KBM-7 (cell line): ENCODE measurements around the gene C1QL1.

Source experiments
- DNase-seq: peaks from one replicate; pipeline ENCODE4 v3.0.0-alpha.2; 2015
- in situ Hi-C: fragments of 300-500 bp; cut with MboI; formaldehyde crosslinking; loops from 2 replicates; pipeline ENCODE4 v1.14.3; 2020; ENCODE audit warnings: low sequenced_read_pairs, low pct_unique_long_range_greater_than_20kb, mixed read lengths

Gene C1QL1

DNA sequence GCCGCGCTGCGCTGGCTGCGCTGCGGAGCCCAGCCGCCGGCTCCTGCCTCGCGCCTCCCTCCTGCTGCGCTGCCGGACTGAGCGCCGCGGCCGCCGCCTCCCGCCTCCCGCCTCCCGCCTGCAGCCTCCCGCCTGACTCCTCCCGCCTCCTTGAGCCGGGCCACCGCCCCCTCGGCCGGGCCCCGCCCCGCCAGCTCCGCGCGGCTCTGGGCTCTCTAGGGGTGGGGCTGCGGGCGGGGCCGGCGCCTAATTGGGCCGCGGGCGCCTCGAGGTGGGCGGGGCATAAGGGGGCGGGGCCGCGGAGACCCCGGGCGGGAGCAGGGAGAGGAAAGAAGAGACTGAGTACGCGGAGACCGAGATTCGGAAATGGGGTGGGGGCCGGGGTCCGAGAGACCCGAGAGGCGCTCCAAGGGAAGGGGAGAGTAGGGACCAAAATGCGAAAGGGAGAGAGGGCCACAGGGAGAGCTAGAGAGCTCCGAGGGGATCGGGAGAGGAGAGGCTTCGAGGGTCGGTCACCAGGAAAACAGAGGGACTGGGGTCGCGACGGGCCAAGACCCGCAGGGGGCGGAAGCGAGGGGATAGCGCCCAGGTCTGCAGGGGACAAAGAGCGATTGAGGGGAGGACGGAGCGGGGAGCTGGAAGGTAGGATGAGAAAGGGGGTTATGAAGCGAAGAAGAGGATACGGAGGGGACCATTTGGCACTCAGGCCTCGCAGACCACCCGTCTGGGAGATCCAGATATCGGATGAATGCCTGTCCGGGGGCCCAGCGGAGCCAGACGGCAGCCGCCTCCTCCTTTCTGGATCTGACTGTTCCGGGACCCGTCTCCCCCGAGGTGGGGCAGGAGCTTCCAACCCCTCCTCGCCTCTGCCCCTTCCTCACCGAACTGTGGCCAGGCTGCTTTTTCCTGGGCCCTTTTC lies at the start of gene C1QL1:
Gene C1QL1 (minus strand): TSS at position 79 of the 919 bp plus-strand sequence. CDS start 255 bp downstream, outside the sequence.
- DNase-seq: peak; percentile 85
- in situ Hi-C loops: no loop called here

- peak; percentile 48 for DNase-seq
- in situ Hi-C loops: loop anchor here (25.0 kb wide), 1 partner anchor 105 kb away; the partner anchor contains the start of gene GFAP
Measured at GRCh38 chr17:45016823-45017222, 48.7 kb upstream of the C1QL1 start.

DNA sequence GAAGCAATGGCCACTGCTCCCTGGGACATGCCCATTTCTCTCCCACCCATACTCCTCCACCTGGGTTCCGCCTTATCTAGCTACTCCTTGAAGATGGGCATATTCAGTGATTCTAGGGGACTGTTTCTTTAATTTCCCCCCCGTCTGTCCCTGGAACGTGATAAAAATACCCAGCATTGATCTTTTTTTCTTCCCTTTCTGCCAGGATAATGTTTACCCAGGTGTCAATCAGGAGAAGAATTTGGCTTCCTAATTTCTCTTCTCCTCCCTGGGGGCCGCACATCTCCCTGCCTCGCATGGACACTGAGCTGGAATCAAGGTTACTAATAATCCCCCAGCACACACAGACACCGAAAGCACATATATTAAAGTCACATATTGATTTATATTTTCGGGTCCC lies 48.1 kb upstream of the C1QL1 start:
- no peak for DNase-seq
- in situ Hi-C loops: loop anchor here (25.0 kb wide), 1 partner anchor 104 kb away; the partner anchor contains the start of gene GFAP

- in situ Hi-C loops: loop anchor here (25.0 kb wide), 1 partner anchor 101 kb away; the partner anchor contains the start of gene GFAP
- no peak for DNase-seq
Measured at GRCh38 chr17:45013021-45013997, 45.2 kb upstream of the C1QL1 start.

DNA sequence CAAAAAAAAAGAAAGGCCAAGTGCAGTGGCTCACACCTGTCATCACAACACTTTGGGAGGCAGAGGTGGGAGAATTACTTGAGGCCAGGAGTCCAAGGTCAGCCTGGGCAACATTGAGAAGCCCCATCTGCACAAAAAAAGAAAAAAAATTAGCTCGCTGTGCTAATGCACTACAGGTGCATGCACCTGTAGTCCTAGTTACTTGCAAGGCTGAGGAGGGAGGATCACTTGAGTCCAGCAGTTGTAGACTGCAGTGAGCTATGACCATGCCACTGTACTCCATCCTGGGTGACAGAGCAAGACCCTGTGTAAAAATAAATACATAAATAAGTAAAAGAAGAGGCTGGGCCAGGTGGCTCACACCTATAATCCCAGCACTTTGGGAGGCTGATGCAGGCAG lies 43.7 kb upstream of the C1QL1 start:
- in situ Hi-C loops: loop anchor here (25.0 kb wide), 1 partner anchor 99 kb away; the partner anchor contains the start of gene GFAP
- no peak for DNase-seq

DNA sequence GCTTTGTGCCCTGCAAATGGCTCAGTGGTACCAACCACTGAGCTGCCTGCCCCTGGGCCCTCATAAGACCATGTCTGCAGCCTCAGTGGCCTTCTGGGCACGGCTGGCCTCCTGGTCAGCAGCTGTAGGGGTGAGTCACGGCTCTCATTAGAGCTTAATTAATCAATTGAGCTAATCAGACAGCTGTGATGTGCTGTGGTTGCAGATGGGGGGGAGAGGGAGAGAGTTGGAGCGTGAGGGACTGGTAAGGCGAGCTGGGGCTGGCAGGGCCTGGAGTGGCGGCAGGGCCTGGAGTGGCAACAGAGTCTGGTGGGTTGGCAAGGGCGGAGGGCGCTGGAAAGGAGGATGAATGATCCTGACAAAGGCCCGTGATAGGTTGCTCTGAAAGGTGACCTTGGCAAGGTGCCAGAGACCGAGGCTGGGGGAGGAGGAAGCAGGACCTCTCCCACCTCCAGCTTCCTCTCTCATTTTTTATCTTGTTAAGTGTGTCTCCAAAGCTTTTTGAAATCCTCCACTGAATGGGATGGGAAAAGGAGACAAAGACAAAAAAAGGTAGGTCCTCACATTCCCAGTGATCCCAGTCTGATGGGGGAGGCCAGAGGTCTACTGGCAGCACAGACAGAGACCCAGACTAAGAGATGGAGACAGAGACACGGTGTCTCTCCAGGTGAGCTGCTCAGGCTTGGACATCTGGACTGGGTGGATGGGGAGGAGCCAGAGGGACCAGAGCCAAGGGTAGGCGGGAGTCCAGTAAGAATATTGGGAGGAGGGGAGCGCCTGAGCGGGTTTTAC lies 41.8 kb upstream of the C1QL1 start:
- DNase-seq: no peak
- in situ Hi-C loops: loop anchor here (25.0 kb wide), 1 partner anchor 98 kb away; the partner anchor contains the start of gene GFAP

- in situ Hi-C loops: loop anchor here (25.0 kb wide), 1 partner anchor 96 kb away; the partner anchor contains the start of gene GFAP
- no peak for DNase-seq
Measured at GRCh38 chr17:45008216-45008615, 40.1 kb upstream of the C1QL1 start.

GRCh38 chr17:45006927-45007461 lies 38.9 kb upstream of the C1QL1 start:
- in situ Hi-C loops: loop anchor here (25.0 kb wide), 1 partner anchor 95 kb away; the partner anchor contains the start of gene GFAP
- DNase-seq: no peak

DNA sequence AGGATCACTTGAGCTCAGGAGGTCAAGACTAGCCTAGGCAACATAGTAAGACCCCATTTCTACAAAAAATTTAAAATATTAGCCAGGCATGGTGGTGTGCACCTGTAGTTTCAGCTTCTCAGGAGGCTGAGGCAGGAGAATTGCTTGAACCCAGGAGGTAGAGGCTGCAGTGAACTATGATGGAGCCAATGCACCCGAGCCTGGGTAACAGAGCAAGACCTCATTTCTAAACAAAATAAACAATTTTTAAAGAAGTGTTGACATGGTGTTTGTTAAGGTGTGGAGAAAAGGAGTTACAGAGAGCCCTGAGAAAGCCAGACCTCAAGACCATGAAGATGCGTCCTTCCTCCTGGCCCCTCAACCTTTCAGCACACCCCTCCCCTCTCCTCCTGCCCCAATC lies 37.6 kb upstream of the C1QL1 start:
- in situ Hi-C loops: loop anchor here (25.0 kb wide), 1 partner anchor 93 kb away; the partner anchor contains the start of gene GFAP
- DNase-seq: no peak

DNA sequence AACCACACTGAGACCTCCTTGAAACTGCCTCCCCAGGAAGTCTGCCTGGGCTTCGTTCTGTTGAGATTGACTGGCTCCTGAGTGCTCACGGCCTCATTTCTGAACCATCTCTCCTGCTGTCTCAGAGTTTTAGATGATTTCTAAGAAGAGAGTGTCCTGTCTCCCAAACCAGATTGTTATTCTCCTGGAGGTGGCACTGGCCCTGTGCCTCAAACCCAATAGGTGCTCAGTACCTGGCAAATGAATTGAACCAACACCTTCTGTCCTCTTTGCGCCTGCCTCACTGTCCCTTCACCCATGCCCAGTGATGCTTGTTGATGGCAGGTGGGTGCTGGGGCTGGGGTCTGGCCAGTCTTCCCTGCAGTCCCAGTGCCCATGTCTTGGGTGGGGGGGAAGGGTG lies 36.3 kb upstream of the C1QL1 start:
- in situ Hi-C loops: loop anchor here (25.0 kb wide), 1 partner anchor 92 kb away; the partner anchor contains the start of gene GFAP
- no peak for DNase-seq

GRCh38 chr17:45003877-45004276 lies 35.8 kb upstream of the C1QL1 start:
- DNase-seq: no peak
- in situ Hi-C loops: loop anchor here (25.0 kb wide), 1 partner anchor 92 kb away; the partner anchor contains the start of gene GFAP

DNA sequence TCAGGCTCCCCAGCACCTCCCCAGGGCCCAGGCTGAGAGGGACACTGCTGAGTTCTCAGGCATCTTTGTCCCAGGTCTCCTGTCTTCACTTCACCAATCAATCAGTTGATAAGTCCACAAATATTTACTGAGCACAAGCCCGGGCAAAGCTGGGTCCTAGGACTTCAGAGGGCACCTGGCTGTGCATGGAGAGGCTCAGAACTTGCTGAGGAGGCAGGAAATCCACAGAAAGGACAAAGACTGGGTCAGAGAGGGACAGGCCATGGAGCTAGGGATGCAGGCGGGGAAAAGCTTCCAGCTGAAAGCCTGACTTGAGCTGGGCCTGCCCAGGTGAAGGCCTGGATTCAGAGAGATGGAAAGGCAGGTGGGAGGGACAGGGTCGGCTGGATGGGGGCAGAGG lies 33.2 kb upstream of the C1QL1 start:
- in situ Hi-C loops: loop anchor here (25.0 kb wide), 1 partner anchor 89 kb away; the partner anchor contains the start of gene GFAP
- DNase-seq: no peak

- DNase-seq: no peak
- in situ Hi-C loops: no loop called here
Measured at GRCh38 chr17:44999433-44999832, 31.3 kb upstream of the C1QL1 start.

- in situ Hi-C loops: no loop called here
- no peak for DNase-seq
Measured at GRCh38 chr17:44998646-44999045, 30.5 kb upstream of the C1QL1 start.

GRCh38 chr17:44997733-44998520 lies 29.8 kb upstream of the C1QL1 start:
- no peak for DNase-seq
- in situ Hi-C loops: no loop called here

DNA sequence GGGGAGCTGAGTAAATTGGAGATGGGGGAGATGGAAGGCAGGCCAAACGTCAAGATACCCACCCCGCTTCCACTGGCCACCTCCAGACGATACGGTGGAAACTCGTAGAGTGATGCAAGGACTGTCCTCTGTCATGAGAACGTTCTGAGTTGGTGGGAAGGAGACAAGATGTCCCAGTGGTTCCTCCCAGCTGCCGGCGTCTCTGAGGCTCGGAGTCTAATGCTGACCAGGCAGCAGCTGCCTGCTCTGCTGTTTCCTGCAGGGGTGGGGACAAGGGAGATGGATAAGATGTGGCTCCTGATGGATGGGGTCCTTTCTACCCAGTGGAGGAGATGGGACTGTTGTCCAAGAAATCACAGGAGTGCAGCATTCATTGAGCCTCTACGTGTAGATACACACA lies 28.2 kb upstream of the C1QL1 start:
- in situ Hi-C loops: no loop called here
- DNase-seq: no peak

- in situ Hi-C loops: no loop called here
Measured at GRCh38 chr17:44995436-44996001, 27.4 kb upstream of the C1QL1 start.

More at GRCh38 chr17:44995436-44996001, 27.4 kb upstream of the C1QL1 start:
- DNase-seq: no peak
